Natural killer cell treated with Interleukin-12 subunit alpha and Interleukin-12 subunit beta and Interleukin-15 and Interleukin-18, amount 100 ng/mL, for 72 hours (primary cell): ENCODE data around the gene PCED1A. TPM values are rescaled to one million over a fixed set of nuclear protein-coding genes. Genes with fewer than 3 reads are reported as not detected.

Experiments used
- total RNA-seq, 2 donors: library from RNA; stranded (reverse); gene quantifications; one replicate each; pipeline ENCODE4 v1.2.3, GENCODE V29; 2022

Gene PCED1A
- total RNA-seq, 2 donors from 2014 or later = 53.8 to 62.6 TPM

Other genes starting within 250 kb of the PCED1A start
- gene NOP56, start 188.0 kb downstream of the PCED1A start, total RNA-seq = 100 to 1,000 TPM; 424 to 981 TPM
- 100 to 1,000 TPM; 114 to 120 TPM for gene IDH3B, start 176.4 kb downstream of the PCED1A start, total RNA-seq
- gene EBF4, start 147.9 kb downstream of the PCED1A start, total RNA-seq = 10 to 100 TPM; 14.8 to 31.4 TPM
- gene CPXM1, start 40.0 kb downstream of the PCED1A start, total RNA-seq = 10 to 100 TPM; 47.8 to 53.5 TPM
- not detected for gene C20orf141, start 25.7 kb downstream of the PCED1A start, total RNA-seq
- gene TMEM239, start 24.3 kb downstream of the PCED1A start, total RNA-seq = not detected
- gene VPS16, start 90 bp upstream of the PCED1A start, total RNA-seq = 100 to 1,000 TPM in 1 of 2 donors, 10 to 100 TPM in 1; 88.0 to 101 TPM
- gene PTPRA, start 32.8 kb upstream of the PCED1A start, total RNA-seq = 10 to 100 TPM; 50.4 to 76.0 TPM
- gene GNRH2, start 203.0 kb upstream of the PCED1A start, total RNA-seq = 1 to 10 TPM; 2.1 to 3.2 TPM
- 10 to 100 TPM; 31.2 to 56.6 TPM for gene MRPS26, start 205.4 kb upstream of the PCED1A start, total RNA-seq
- gene OXT, start 231.0 kb upstream of the PCED1A start, total RNA-seq = not detected
- gene AVP, start 244.1 kb upstream of the PCED1A start, total RNA-seq = not detected